OCI-LY7 (cell line): ENCODE data around the gene MCM3.

Source experiments
- CTCF ChIP-seq: fragments of 200-600 bp; sonication (generic); conservative IDR thresholded peaks from 2 replicates; pipeline ENCODE4 v1.5.1; 2014; ENCODE audit warnings: mild to moderate bottlenecking, antibody characterized with exemption, low read length, moderate library complexity, mixed read lengths
- EZH2phosphoT487 ChIP-seq: fragments of 200-600 bp; sonication (generic); IDR thresholded peaks from 2 replicates; pipeline ENCODE4 v1.6.1; 2018; ENCODE audit warnings: low read depth, borderline replicate concordance, mild to moderate bottlenecking, mixed run types, antibody characterized with exemption, low read length, moderate library complexity, mixed read lengths

- TF ChIP-seq CTCF (no peak), EZH2phosphoT487 (no peak)
Measured at GRCh38 chr6:52303178-52303577, 18.6 kb upstream of the MCM3 start.
